ENCODE data around the gene TOPBP1.

TOPBP1 gene

GRCh38 chr3:133606902-133607301 is 54.8 kb downstream of the TOPBP1 start:
- no peak for TF ChIP-seq EGR1 (IDR thresholded peaks at IDR 0.05)
- TF ChIP-seq YY1 (IDR thresholded peaks at IDR 0.05; ENCODE audit: low read depth): no peak
- no peak for TF ChIP-seq MAX (IDR thresholded peaks at IDR 0.05)
- TF ChIP-seq TEAD4 (IDR thresholded peaks at IDR 0.05): no peak
- TF ChIP-seq USF1 (IDR thresholded peaks at IDR 0.05): no peak
- TF ChIP-seq REST (IDR thresholded peaks at IDR 0.05; ENCODE audit: low read depth): no peak
- TF ChIP-seq TCF12 (IDR thresholded peaks at IDR 0.05; ENCODE audit: low read depth): no peak
- no peak for TF ChIP-seq ZBTB7A (IDR thresholded peaks at IDR 0.05; ENCODE audit: low read depth)
- no peak for TF ChIP-seq RAD21 (IDR thresholded peaks at IDR 0.05; ENCODE audit: low read depth)
- no peak for TF ChIP-seq CREB1 (IDR thresholded peaks at IDR 0.05; ENCODE audit: low read depth)
- no peak for TF ChIP-seq CEBPB (IDR thresholded peaks at IDR 0.05)
- TF ChIP-seq NFIC (IDR thresholded peaks at IDR 0.05): no peak
- no peak for TF ChIP-seq TAF1 (IDR thresholded peaks at IDR 0.05; ENCODE audit: low read depth)
- no peak for TF ChIP-seq EP300 (IDR thresholded peaks at IDR 0.05; ENCODE audit: borderline replicate concordance)
- no peak for TF ChIP-seq FOXM1 (IDR thresholded peaks at IDR 0.05; ENCODE audit: borderline replicate concordance, low read depth)

GRCh38 chr3:133606342-133606741 is 55.4 kb downstream of the TOPBP1 start:
- no peak for TF ChIP-seq TEAD4 (IDR thresholded peaks at IDR 0.05)

- TF ChIP-seq CREB1 (IDR thresholded peaks at IDR 0.05; ENCODE audit: low read depth) (no peak), TAF1 (IDR thresholded peaks at IDR 0.05; ENCODE audit: low read depth) (no peak), EGR1 (IDR thresholded peaks at IDR 0.05) (no peak), CEBPB (IDR thresholded peaks at IDR 0.05) (no peak), MAX (IDR thresholded peaks at IDR 0.05) (no peak), YY1 (IDR thresholded peaks at IDR 0.05; ENCODE audit: low read depth) (no peak), EP300 (IDR thresholded peaks at IDR 0.05; ENCODE audit: borderline replicate concordance) (no peak), FOXM1 (IDR thresholded peaks at IDR 0.05; ENCODE audit: borderline replicate concordance, low read depth) (no peak), TEAD4 (IDR thresholded peaks at IDR 0.05) (no peak), REST (IDR thresholded peaks at IDR 0.05; ENCODE audit: low read depth) (no peak), USF1 (IDR thresholded peaks at IDR 0.05) (no peak), NFIC (IDR thresholded peaks at IDR 0.05) (no peak), TCF12 (IDR thresholded peaks at IDR 0.05; ENCODE audit: low read depth) (no peak), ZBTB7A (IDR thresholded peaks at IDR 0.05; ENCODE audit: low read depth) (no peak), RAD21 (IDR thresholded peaks at IDR 0.05; ENCODE audit: low read depth) (no peak)
Measured at GRCh38 chr3:133600572-133601081, 61.1 kb downstream of the TOPBP1 start.

- no peak for TF ChIP-seq TAF1 (IDR thresholded peaks at IDR 0.05; ENCODE audit: low read depth)
- TF ChIP-seq TCF12 (IDR thresholded peaks at IDR 0.05; ENCODE audit: low read depth): no peak
- TF ChIP-seq EGR1 (IDR thresholded peaks at IDR 0.05): no peak
- TF ChIP-seq MAX (IDR thresholded peaks at IDR 0.05): no peak
- TF ChIP-seq CREB1 (IDR thresholded peaks at IDR 0.05; ENCODE audit: low read depth): no peak
- TF ChIP-seq CEBPB (IDR thresholded peaks at IDR 0.05): no peak
- no peak for TF ChIP-seq ZBTB7A (IDR thresholded peaks at IDR 0.05; ENCODE audit: low read depth)
- TF ChIP-seq EP300 (IDR thresholded peaks at IDR 0.05; ENCODE audit: borderline replicate concordance): no peak
- TF ChIP-seq FOXM1 (IDR thresholded peaks at IDR 0.05; ENCODE audit: borderline replicate concordance, low read depth): no peak
- TF ChIP-seq TEAD4 (IDR thresholded peaks at IDR 0.05): no peak
- no peak for TF ChIP-seq USF1 (IDR thresholded peaks at IDR 0.05)
- no peak for TF ChIP-seq REST (IDR thresholded peaks at IDR 0.05; ENCODE audit: low read depth)
- TF ChIP-seq YY1 (IDR thresholded peaks at IDR 0.05; ENCODE audit: low read depth): no peak
- TF ChIP-seq NFIC (IDR thresholded peaks at IDR 0.05): no peak
Measured at GRCh38 chr3:133599280-133599679, 62.5 kb downstream of the TOPBP1 start.

Data from Ishikawa (cell line).